Tibial nerve (tissue), 4 donors: ENCODE data around the gene RAB39A. TPM values are rescaled to one million over a fixed set of nuclear protein-coding genes. Genes with fewer than 3 reads are reported as not detected.
"Not testable (repeated sequence)": the region's sequence is repeated elsewhere in the genome, so short reads cannot be mapped to it uniquely, and the experiment has no call there.

ENCODE experiments used
- DNase-seq, 2 donors: peaks; one replicate each; pipeline ENCODE4 v3.0.0-alpha.2; 2019; ENCODE audit warnings: low spot score in 2 of 2
- H3K27ac ChIP-seq, 4 donors: fragments of 200-600 bp; sonication (generic) in 3 of 4; one replicate each; pipeline ENCODE4 v1.5.1; 2017 to 2019; ENCODE audit warnings: mild to moderate bottlenecking in 1 of 4
- H3K27me3 ChIP-seq, 2 donors: fragments of 200-600 bp; sonication (generic) in 1 of 2; one replicate each; pipeline versions ENCODE4 v1.5.1 to v1.6.0; 2017 to 2019
- H3K36me3 ChIP-seq, 3 donors: fragments of 200-600 bp; sonication (generic); one replicate each; pipeline ENCODE4 v1.5.1; 2018 to 2019
- H3K4me1 ChIP-seq, 4 donors: fragments of 200-600 bp; sonication (generic) in 3 of 4; one replicate each; pipeline ENCODE4 v1.5.1; 2017 to 2019
- H3K4me3 ChIP-seq, 4 donors: fragments of 200-600 bp; sonication (generic) in 3 of 4; one replicate each; pipeline ENCODE4 v1.5.1; 2017 to 2019; ENCODE audit warnings: mild to moderate bottlenecking in 1 of 4, moderate library complexity in 1 of 4
- H3K9me3 ChIP-seq, 4 donors: fragments of 200-600 bp; sonication (generic) in 3 of 4; one replicate each; pipeline ENCODE4 v1.5.1; 2017 to 2019
- EP300 ChIP-seq, 2 donors: sonication (generic); formaldehyde crosslinking; IDR thresholded peaks; one replicate each; pipeline ENCODE4 v1.6.1; 2017; ENCODE audit warnings: antibody characterized with exemption in 2 of 2, mild to moderate bottlenecking in 1 of 2
- POLR2A ChIP-seq, 2 donors: fragments of 450-650 bp; IDR thresholded peaks; one replicate each; pipeline ENCODE4 v1.6.1; 2017; ENCODE audit warnings: antibody characterized with exemption in 2 of 2, mild to moderate bottlenecking in 2 of 2, moderate library complexity in 2 of 2
- WGBS, 2 donors: methylation state at CpG; one replicate each; pipeline ENCODE4 v1.1.5; 2018; 5-methylcytosine and 5-hydroxymethylcytosine counted together
- total RNA-seq, 4 donors: library from RNA; depleted of rRNA; stranded (reverse); fragments of >200 nt; gene quantifications; one replicate each; pipeline ENCODE4 v1.1.0, GENCODE V29; 2016
- TF ChIP-seq, protein P1 (sequence below), 5 experiments: fragments of 200-600 bp in 3 of 5; fragments of 450-650 bp in 2 of 5; sonication (generic) in 3 of 5; IDR thresholded peaks; one replicate each; pipeline ENCODE4 v1.5.1; 2016 to 2019; ENCODE audit warnings: antibody characterized with exemption in 5 of 5, mild to moderate bottlenecking in 3 of 5, moderate library complexity in 2 of 5

Gene RAB39A
- total RNA-seq, 4 donors from 2014 or later, result 0.63 to 2.4 (median 1.5) TPM; not detected in 1

- H3K4me1 ChIP-seq, result peaks cover 0 to 22% (median 4%) of the 10 kb centered on the region in 4 donors
- no peaks in the 10 kb centered on the region for H3K36me3 ChIP-seq
- DNase-seq, result peak in 1 of 2 donors; percentile 14
- peak overlapping the region; percentile 19 to 58 (median 49) for H3K4me3 ChIP-seq
- peak overlapping the region in 2 of 4 donors; percentile 18 to 59 for H3K27ac ChIP-seq
- WGBS, 2 donors, result 1 to 4% methylated on average over 33 to 41 of the region's 41 CpGs
- no peaks in the 10 kb centered on the region for H3K9me3 ChIP-seq
- peaks cover 0 to 24% of the 10 kb centered on the region in 2 donors for H3K27me3 ChIP-seq
- no peak for TF ChIP-seq POLR2A (IDR thresholded peaks at IDR 0.05)
- no peak for TF ChIP-seq EP300 (IDR thresholded peaks at IDR 0.05)
- TF ChIP-seq, protein P1, sequence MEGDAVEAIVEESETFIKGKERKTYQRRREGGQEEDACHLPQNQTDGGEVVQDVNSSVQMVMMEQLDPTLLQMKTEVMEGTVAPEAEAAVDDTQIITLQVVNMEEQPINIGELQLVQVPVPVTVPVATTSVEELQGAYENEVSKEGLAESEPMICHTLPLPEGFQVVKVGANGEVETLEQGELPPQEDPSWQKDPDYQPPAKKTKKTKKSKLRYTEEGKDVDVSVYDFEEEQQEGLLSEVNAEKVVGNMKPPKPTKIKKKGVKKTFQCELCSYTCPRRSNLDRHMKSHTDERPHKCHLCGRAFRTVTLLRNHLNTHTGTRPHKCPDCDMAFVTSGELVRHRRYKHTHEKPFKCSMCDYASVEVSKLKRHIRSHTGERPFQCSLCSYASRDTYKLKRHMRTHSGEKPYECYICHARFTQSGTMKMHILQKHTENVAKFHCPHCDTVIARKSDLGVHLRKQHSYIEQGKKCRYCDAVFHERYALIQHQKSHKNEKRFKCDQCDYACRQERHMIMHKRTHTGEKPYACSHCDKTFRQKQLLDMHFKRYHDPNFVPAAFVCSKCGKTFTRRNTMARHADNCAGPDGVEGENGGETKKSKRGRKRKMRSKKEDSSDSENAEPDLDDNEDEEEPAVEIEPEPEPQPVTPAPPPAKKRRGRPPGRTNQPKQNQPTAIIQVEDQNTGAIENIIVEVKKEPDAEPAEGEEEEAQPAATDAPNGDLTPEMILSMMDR (IDR thresholded peaks at IDR 0.05), result no peak
Observed at GRCh38 chr11:107928767-107929507, 689 bp downstream of the RAB39A start.

GRCh38 chr11:107929611-107930200, 1.5 kb downstream of the RAB39A start:
- Histone ChIP-seq H3K4me1 (peaks cover 0 to 22% (median 4%) of the 10 kb centered on the region in 4 donors), H3K4me3 (peak overlapping the region in 1 of 4 donors; percentile 58), H3K9me3 (no peaks in the 10 kb centered on the region), H3K27ac (no peak overlapping the region), H3K27me3 (peaks cover 0 to 24% of the 10 kb centered on the region in 2 donors), H3K36me3 (no peaks in the 10 kb centered on the region)
- TF ChIP-seq, protein P1 (IDR thresholded peaks at IDR 0.05), result no peak
- TF ChIP-seq POLR2A (IDR thresholded peaks at IDR 0.05), result no peak
- no peak for TF ChIP-seq EP300 (IDR thresholded peaks at IDR 0.05)
- 31 to 33% methylated on average over 10 of the region's 10 CpGs for WGBS, 2 donors
- no peak for DNase-seq

DNA sequence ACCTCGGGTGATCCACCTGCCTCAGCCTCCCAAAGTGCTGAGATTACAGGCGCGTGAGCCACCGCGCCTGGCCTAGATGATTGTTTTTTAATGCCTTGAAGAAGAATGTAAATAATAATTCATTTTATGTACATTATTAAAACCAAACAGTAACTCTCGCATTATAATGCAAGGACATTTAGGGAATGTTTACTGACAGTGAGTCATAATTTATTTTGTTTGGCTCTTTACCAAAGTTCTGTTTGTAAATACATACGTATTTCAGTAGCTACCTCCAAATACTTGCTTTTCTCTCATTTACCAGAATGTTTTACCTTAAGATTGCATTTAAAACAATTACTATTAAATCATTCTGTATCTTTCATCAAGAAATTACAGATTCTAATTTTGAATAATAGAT, 3.0 kb downstream of the RAB39A start:
- Histone ChIP-seq H3K27me3 (peaks cover 0 to 24% of the 10 kb centered on the region in 2 donors), H3K9me3 (no peaks in the 10 kb centered on the region), H3K4me1 (peaks cover 0 to 22% (median 4%) of the 10 kb centered on the region in 4 donors), H3K4me3 (no peak overlapping the region), H3K27ac (no peak overlapping the region), H3K36me3 (no peaks in the 10 kb centered on the region)
- DNase-seq, result no peak
- TF ChIP-seq POLR2A (IDR thresholded peaks at IDR 0.05) (no peak), EP300 (IDR thresholded peaks at IDR 0.05) (no peak)
- TF ChIP-seq, protein P1 (IDR thresholded peaks at IDR 0.05), result no peak
- 89 to 90% methylated on average over 7 of the region's 7 CpGs for WGBS, 2 donors

DNA sequence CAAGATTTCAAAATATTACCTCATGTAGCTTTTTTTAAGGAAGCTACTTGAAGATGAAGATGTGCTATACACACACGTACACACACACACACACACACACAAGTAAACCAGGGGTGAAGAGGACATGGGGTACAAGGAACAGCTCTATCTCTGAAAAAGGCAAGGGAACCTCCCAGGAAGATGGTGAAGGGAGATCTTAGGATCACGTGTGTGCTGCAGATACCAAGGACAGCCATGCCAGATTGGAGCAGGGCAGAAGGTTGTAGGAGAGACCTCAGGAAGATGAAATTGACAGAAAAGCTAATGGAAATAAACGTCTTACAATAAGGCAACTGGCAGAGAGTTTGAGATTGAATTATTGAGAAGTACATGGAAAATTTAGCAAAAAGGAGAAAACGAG, 19.7 kb downstream of the RAB39A start:
- Histone ChIP-seq H3K36me3 (no peaks in the 10 kb centered on the region), H3K9me3 (no peaks in the 10 kb centered on the region), H3K27ac (no peak overlapping the region), H3K27me3 (no peaks in the 10 kb centered on the region), H3K4me1 (no peaks in the 10 kb centered on the region), H3K4me3 (no peak overlapping the region)
- TF ChIP-seq, protein P1 (IDR thresholded peaks at IDR 0.05), result no peak
- TF ChIP-seq EP300 (IDR thresholded peaks at IDR 0.05), result no peak
- TF ChIP-seq POLR2A (IDR thresholded peaks at IDR 0.05), result no peak
- no peak for DNase-seq
- 75 to 83% methylated on average over 4 of the region's 4 CpGs for WGBS, 2 donors

DNA sequence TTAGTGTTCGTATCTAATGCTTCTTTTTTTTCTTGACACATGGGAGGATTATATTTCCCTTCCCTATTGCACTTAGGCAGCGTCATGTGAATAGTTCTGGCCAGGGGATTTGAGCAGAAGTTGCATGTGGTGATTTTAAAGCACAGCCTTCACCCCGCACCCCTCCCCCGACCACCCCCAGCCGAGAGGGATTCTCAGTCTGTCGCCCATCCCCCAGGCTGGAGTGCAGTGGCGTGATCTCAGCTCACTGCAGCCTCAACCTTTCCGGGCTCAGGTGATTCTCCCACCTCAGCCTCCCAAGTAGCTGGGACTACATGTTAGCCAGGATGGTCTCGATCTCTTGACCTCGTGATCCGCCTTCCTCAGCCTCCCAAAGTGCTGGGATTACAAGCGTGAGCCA, 20.1 kb downstream of the RAB39A start:
- DNase-seq, H3K36me3 ChIP-seq, H3K27me3 ChIP-seq, H3K4me3 ChIP-seq, H3K4me1 ChIP-seq, H3K9me3 ChIP-seq, H3K27ac ChIP-seq: not testable (repeated sequence)
- 85 to 89% methylated on average over 12 of the region's 12 CpGs for WGBS, 2 donors
